Endodermal cell (in vitro differentiated cells): Measurements from ENCODE around the gene TDRD12. TPM values are rescaled to one million over a fixed set of nuclear protein-coding genes. Genes with fewer than 3 reads are reported as not detected.

Experiments
- DNase-seq: peaks from one replicate; pipeline ENCODE4 v3.0.0-alpha.2; 2017
- H3K27ac ChIP-seq: 2 replicates; pipeline ENCODE4 v1.5.1; 2013; ENCODE audit warnings: mild to moderate bottlenecking, low read depth, low read length, moderate library complexity
- H3K27me3 ChIP-seq: 2 replicates; pipeline ENCODE4 v1.6.1; 2013; ENCODE audit warnings: mild to moderate bottlenecking, low read length, moderate library complexity; ENCODE audit not compliant: insufficient read depth, control insufficient read depth, poor library complexity, severe bottlenecking
- H3K36me3 ChIP-seq: 2 replicates; pipeline ENCODE4 v1.7.0; 2013; ENCODE audit warnings: mild to moderate bottlenecking, low read length, moderate library complexity; ENCODE audit not compliant: control insufficient read depth, insufficient read depth
- H3K4me1 ChIP-seq: one replicate; pipeline ENCODE4 v1.7.0; 2013; ENCODE audit warnings: low read length; ENCODE audit not compliant: control insufficient read depth, insufficient read depth
- H3K4me3 ChIP-seq: 2 replicates; pipeline ENCODE4 v1.5.1; 2013; ENCODE audit warnings: mild to moderate bottlenecking, low read length, moderate library complexity
- H3K9ac ChIP-seq: 2 replicates; pipeline ENCODE4 v1.6.1; 2013; ENCODE audit warnings: mild to moderate bottlenecking, low read length, moderate library complexity; ENCODE audit not compliant: poor library complexity, severe bottlenecking; ENCODE audit errors: extremely low read depth
- H3K9me3 ChIP-seq: 2 replicates; pipeline ENCODE4 v1.6.1; 2013; ENCODE audit warnings: mild to moderate bottlenecking, low read length, moderate library complexity; ENCODE audit not compliant: control insufficient read depth
- H3K27ac Mint-ChIP-seq: 2 replicates; pipeline ENCODE4 v1.8.0; 2020; ENCODE audit warnings: mixed read lengths
- H3K27me3 Mint-ChIP-seq: 2 replicates; pipeline ENCODE4 v1.8.0; 2021; ENCODE audit warnings: mild to moderate bottlenecking, mixed read lengths; ENCODE audit not compliant: insufficient read depth
- H3K36me3 Mint-ChIP-seq: 2 replicates; pipeline ENCODE4 v1.8.0; 2020; ENCODE audit warnings: low read depth, mixed read lengths
- H3K4me1 Mint-ChIP-seq: 2 replicates; pipeline ENCODE4 v1.8.0; 2020; ENCODE audit warnings: mixed read lengths
- H3K4me3 Mint-ChIP-seq: 2 replicates; pipeline ENCODE4 v1.8.0; 2020; ENCODE audit warnings: mild to moderate bottlenecking, moderate library complexity, mixed read lengths
- H3K9me3 Mint-ChIP-seq: 2 replicates; pipeline ENCODE4 v1.8.0; 2020; ENCODE audit warnings: mild to moderate bottlenecking, mixed read lengths
- WGBS, 2 experiments: methylation state at CpG; one replicate each; pipeline versions ENCODE4 v1.1.5 to v1.1.7; 2013; ENCODE audit warnings: missing lambda C conversion rate in 2 of 2, mixed read lengths in 1 of 2; ENCODE audit not compliant: insufficient coverage in 1 of 2, insufficient read length in 1 of 2; 5-methylcytosine and 5-hydroxymethylcytosine counted together
- total RNA-seq, 2 donors: library from RNA; stranded (reverse); fragmentation: NEBNext Ultra II Directional in 1 of 2; extraction: Animal tissue kit (Norgen Biotek cat#: 25700) in 1 of 2; gene quantifications; 2 replicates in 1 of 2; 3 replicates in 1 of 2; pipeline ENCODE4 v1.2.1, GENCODE V29; 2021
- TF ChIP-seq, protein P1 (sequence below): fragments of 200-600 bp; sonication (generic); conservative IDR thresholded peaks from 2 replicates; pipeline ENCODE4 v1.5.0; 2021; ENCODE audit warnings: antibody characterized with exemption, mild to moderate bottlenecking

Gene TDRD12
- total RNA-seq, 2 donors from 2014 or later, result 0.20 to 0.84 TPM

DNA sequence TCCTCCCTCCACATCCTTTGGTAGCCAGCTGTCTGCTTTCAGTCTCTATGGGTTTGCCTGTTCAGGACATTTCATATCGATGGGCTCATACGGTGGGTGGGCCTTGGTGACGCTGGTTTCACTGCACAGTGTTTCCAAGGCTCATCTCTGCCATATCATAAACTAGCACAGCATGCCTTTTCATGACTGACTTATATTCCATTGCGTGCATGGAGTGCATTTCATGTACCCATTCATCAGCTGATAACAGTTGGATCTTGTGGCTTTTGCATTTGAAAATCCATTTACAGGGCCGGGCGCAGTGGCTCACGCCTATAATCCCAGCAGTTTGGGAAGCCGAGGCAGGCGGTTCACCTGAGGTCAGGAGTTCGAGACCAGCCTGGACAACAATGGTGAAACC is 69.9 kb downstream of the TDRD12 start:
- H3K4me1 ChIP-seq, result peaks cover 9% of the 10 kb centered on the region
- no peak overlapping the region for H3K4me3 ChIP-seq
- no peak overlapping the region for H3K4me3 Mint-ChIP-seq
- H3K27ac Mint-ChIP-seq, result no peak overlapping the region
- H3K27me3 Mint-ChIP-seq, result no peaks in the 10 kb centered on the region
- TF ChIP-seq, protein P1, sequence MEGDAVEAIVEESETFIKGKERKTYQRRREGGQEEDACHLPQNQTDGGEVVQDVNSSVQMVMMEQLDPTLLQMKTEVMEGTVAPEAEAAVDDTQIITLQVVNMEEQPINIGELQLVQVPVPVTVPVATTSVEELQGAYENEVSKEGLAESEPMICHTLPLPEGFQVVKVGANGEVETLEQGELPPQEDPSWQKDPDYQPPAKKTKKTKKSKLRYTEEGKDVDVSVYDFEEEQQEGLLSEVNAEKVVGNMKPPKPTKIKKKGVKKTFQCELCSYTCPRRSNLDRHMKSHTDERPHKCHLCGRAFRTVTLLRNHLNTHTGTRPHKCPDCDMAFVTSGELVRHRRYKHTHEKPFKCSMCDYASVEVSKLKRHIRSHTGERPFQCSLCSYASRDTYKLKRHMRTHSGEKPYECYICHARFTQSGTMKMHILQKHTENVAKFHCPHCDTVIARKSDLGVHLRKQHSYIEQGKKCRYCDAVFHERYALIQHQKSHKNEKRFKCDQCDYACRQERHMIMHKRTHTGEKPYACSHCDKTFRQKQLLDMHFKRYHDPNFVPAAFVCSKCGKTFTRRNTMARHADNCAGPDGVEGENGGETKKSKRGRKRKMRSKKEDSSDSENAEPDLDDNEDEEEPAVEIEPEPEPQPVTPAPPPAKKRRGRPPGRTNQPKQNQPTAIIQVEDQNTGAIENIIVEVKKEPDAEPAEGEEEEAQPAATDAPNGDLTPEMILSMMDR, result no peak
- no peaks in the 10 kb centered on the region for H3K9me3 ChIP-seq
- H3K36me3 Mint-ChIP-seq, result no peaks in the 10 kb centered on the region
- no peak overlapping the region for H3K27ac ChIP-seq
- no peaks in the 10 kb centered on the region for H3K9me3 Mint-ChIP-seq
- 94 to 97% methylated on average over 9 to 10 of the region's 10 CpGs for WGBS, 2 experiments
- no peaks in the 10 kb centered on the region for H3K36me3 ChIP-seq
- DNase-seq, result no peak
- peaks cover 16% of the 10 kb centered on the region for H3K4me1 Mint-ChIP-seq
- H3K9ac ChIP-seq, result no peak overlapping the region
- no peaks in the 10 kb centered on the region for H3K27me3 ChIP-seq

DNA sequence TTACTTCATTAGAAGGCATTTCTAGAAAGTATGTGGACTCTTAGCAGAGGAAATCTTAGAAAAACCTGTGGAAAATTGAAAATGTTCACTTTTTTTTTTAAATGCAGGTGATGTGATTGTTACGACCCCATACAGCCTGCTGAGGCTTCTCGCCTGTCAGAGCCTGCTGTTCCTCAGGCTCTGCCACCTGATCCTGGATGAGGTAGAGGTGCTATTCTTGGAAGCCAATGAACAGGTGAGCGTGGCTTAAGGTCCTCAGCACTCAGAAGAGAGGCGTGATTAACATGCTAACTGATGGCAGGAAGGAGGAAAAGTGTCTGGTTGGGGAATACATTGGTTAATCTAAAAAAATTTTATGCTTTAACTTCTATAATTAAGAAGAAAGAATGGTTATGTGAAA is 78.6 kb downstream of the TDRD12 start:
- H3K27me3 Mint-ChIP-seq, result no peaks in the 10 kb centered on the region
- no peak overlapping the region for H3K9ac ChIP-seq
- H3K4me3 ChIP-seq, result no peak overlapping the region
- no peak overlapping the region for H3K4me3 Mint-ChIP-seq
- no peaks in the 10 kb centered on the region for H3K9me3 Mint-ChIP-seq
- no peak overlapping the region for H3K27ac Mint-ChIP-seq
- H3K27me3 ChIP-seq, result no peaks in the 10 kb centered on the region
- no peak for DNase-seq
- no peak overlapping the region for H3K27ac ChIP-seq
- no peaks in the 10 kb centered on the region for H3K36me3 ChIP-seq
- WGBS, 2 experiments, result 91 to 100% methylated on average over 2 to 4 of the region's 4 CpGs
- H3K4me1 Mint-ChIP-seq, result peaks cover 4% of the 10 kb centered on the region
- TF ChIP-seq, protein P1, result no peak
- no peaks in the 10 kb centered on the region for H3K4me1 ChIP-seq
- H3K9me3 ChIP-seq, result no peaks in the 10 kb centered on the region
- no peaks in the 10 kb centered on the region for H3K36me3 Mint-ChIP-seq

DNA sequence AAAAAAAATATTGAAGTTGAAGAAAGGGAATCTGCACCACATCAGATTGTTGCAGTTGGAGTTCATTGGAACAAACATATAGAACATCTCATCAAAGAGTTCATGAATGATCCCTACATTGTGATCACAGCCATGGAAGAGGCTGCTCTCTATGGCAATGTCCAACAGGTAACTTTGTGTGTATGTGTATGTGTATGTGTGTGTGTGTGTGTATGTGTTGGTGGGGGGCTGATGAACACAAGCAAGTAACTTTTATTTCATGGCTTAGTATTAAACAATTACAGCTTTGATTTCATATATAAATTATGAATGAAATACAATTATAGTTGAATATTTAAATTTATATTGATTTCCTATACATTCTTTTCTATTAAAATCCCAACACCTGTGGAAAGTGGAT is 80.6 kb downstream of the TDRD12 start:
- Histone ChIP-seq H3K4me1 (no peaks in the 10 kb centered on the region), H3K9ac (no peak overlapping the region)

More for the DNA sequence above, 80.6 kb downstream of the TDRD12 start:
- H3K36me3 Mint-ChIP-seq, result no peaks in the 10 kb centered on the region
- TF ChIP-seq, protein P1, result no peak
- no peak for DNase-seq
- H3K27me3 ChIP-seq, result no peaks in the 10 kb centered on the region
- H3K27me3 Mint-ChIP-seq, result no peaks in the 10 kb centered on the region
- H3K27ac ChIP-seq, result no peak overlapping the region
- H3K4me3 ChIP-seq, result no peak overlapping the region
- no peak overlapping the region for H3K4me3 Mint-ChIP-seq
- no peaks in the 10 kb centered on the region for H3K9me3 Mint-ChIP-seq
- H3K9me3 ChIP-seq, result no peaks in the 10 kb centered on the region
- H3K4me1 Mint-ChIP-seq, result peaks cover 4% of the 10 kb centered on the region
- no peak overlapping the region for H3K27ac Mint-ChIP-seq
- no peaks in the 10 kb centered on the region for H3K36me3 ChIP-seq
